ENCODE results near the gene RNH1. TPM values are rescaled to one million over a fixed set of nuclear protein-coding genes. Genes with fewer than 3 reads are reported as not detected.

RNH1 gene
- total RNA-seq, 6 experiments from 2014 or later, result 223 to 272 (median 250) TPM

- Mint-ChIP-seq H3K9me3 (no peaks in the 10 kb centered on the region), H3K4me1 (ENCODE audit: low read depth) (no peaks in the 10 kb centered on the region), H3K36me3 (ENCODE audit: low read depth) (peaks cover 19% of the 10 kb centered on the region), H3K27me3 (ENCODE audit: insufficient read depth) (no peaks in the 10 kb centered on the region; the same call in 1 of the 2 replicates), H3K27ac (no peak overlapping the region), H3K4me3 (no peak overlapping the region)
- no peak for DNase-seq
- TF ChIP-seq CTCF (IDR thresholded peaks at IDR 0.05), result no peak
Observed at GRCh38 chr11:457111-457760, 49.8 kb downstream of the RNH1 start.

GRCh38 chr11:456533-456932, 50.5 kb downstream of the RNH1 start:
- Mint-ChIP-seq H3K27ac (no peak overlapping the region), H3K27me3 (ENCODE audit: insufficient read depth) (no peaks in the 10 kb centered on the region), H3K4me3 (no peak overlapping the region), H3K4me1 (ENCODE audit: low read depth) (peaks cover 2% of the 10 kb centered on the region), H3K9me3 (no peaks in the 10 kb centered on the region), H3K36me3 (ENCODE audit: low read depth) (peaks cover 19% of the 10 kb centered on the region)
- no peak for TF ChIP-seq CTCF (IDR thresholded peaks at IDR 0.05)
- DNase-seq, result no peak

GRCh38 chr11:455566-456147, 51.4 kb downstream of the RNH1 start:
- Mint-ChIP-seq H3K36me3 (ENCODE audit: low read depth) (peaks cover 19% of the 10 kb centered on the region), H3K27me3 (ENCODE audit: insufficient read depth) (no peaks in the 10 kb centered on the region), H3K9me3 (no peaks in the 10 kb centered on the region), H3K27ac (no peak overlapping the region), H3K4me1 (ENCODE audit: low read depth) (peaks cover 8% of the 10 kb centered on the region), H3K4me3 (no peak overlapping the region)
- DNase-seq, result no peak
- TF ChIP-seq CTCF (IDR thresholded peaks at IDR 0.05), result no peak

- no peak overlapping the region; the same call in 1 of the 2 replicates for H3K27ac Mint-ChIP-seq
- H3K4me1 Mint-ChIP-seq (ENCODE audit: low read depth), result peaks cover 8% of the 10 kb centered on the region
- no peak overlapping the region for H3K4me3 Mint-ChIP-seq
- no peak for DNase-seq
- no peak for TF ChIP-seq CTCF (IDR thresholded peaks at IDR 0.05)
- no peaks in the 10 kb centered on the region for H3K27me3 Mint-ChIP-seq (ENCODE audit: insufficient read depth)
- H3K36me3 Mint-ChIP-seq (ENCODE audit: low read depth), result peaks cover 19% of the 10 kb centered on the region
- no peaks in the 10 kb centered on the region for H3K9me3 Mint-ChIP-seq
Observed at GRCh38 chr11:454801-455565, 52.1 kb downstream of the RNH1 start.

- Mint-ChIP-seq H3K4me3 (no peak overlapping the region), H3K36me3 (ENCODE audit: low read depth) (peaks cover 19% of the 10 kb centered on the region), H3K4me1 (ENCODE audit: low read depth) (peaks cover 8% of the 10 kb centered on the region), H3K9me3 (no peaks in the 10 kb centered on the region), H3K27ac (no peak overlapping the region), H3K27me3 (ENCODE audit: insufficient read depth) (no peaks in the 10 kb centered on the region; the same call in 1 of the 2 replicates)
- no peak for DNase-seq
- no peak for TF ChIP-seq CTCF (IDR thresholded peaks at IDR 0.05)
Observed at GRCh38 chr11:454043-454442, 53.0 kb downstream of the RNH1 start.

Measured in HFFc6 (cell line).